GM18511 (cell line): ENCODE measurements around the gene KPNB1.

Source experiments
- ATAC-seq: cut with Tn5 transposase; IDR thresholded peaks from one replicate; pipeline ENCODE4 v1.9.1; 2021; ENCODE audit warnings: mild to moderate bottlenecking, moderate library complexity; ENCODE audit not compliant: unreplicated experiment

Gene KPNB1

GRCh38 chr17:47636273-47637030, 13.3 kb upstream of the KPNB1 start:
- no peak for ATAC-seq

- no peak for ATAC-seq
These were observed 10.8 kb upstream of the KPNB1 start for GRCh38 chr17:47638903-47639302.

- ATAC-seq, result no peak
These were observed 9.6 kb upstream of the KPNB1 start for GRCh38 chr17:47640076-47640475.

- ATAC-seq, result no peak
These were observed 8.5 kb upstream of the KPNB1 start for GRCh38 chr17:47641202-47641601.

GRCh38 chr17:47643116-47643515, 6.6 kb upstream of the KPNB1 start:
- ATAC-seq, result no peak

GRCh38 chr17:47644324-47644723, 5.4 kb upstream of the KPNB1 start:
- no peak for ATAC-seq

GRCh38 chr17:47649972-47650524, 329 bp downstream of the KPNB1 start:
- ATAC-seq, result peak; percentile 5

GRCh38 chr17:47650525-47651522, 1.1 kb downstream of the KPNB1 start:
- peak; percentile 42 for ATAC-seq

GRCh38 chr17:47651704-47652103, 2.0 kb downstream of the KPNB1 start:
- no peak for ATAC-seq

GRCh38 chr17:47652570-47652969, 2.9 kb downstream of the KPNB1 start:
- ATAC-seq, result no peak

GRCh38 chr17:47653442-47653841, 3.7 kb downstream of the KPNB1 start:
- no peak for ATAC-seq

- no peak for ATAC-seq
These were observed 5.3 kb downstream of the KPNB1 start for GRCh38 chr17:47654991-47655390.

- ATAC-seq, result peak; percentile 67
These were observed 10.4 kb downstream of the KPNB1 start for GRCh38 chr17:47660064-47660492.

GRCh38 chr17:47663912-47664623, 14.3 kb downstream of the KPNB1 start:
- ATAC-seq, result no peak

- no peak for ATAC-seq
These were observed 14.9 kb downstream of the KPNB1 start for GRCh38 chr17:47664624-47664941.

- ATAC-seq, result no peak
These were observed 15.9 kb downstream of the KPNB1 start for GRCh38 chr17:47665655-47666054.

- ATAC-seq, result no peak
These were observed 19.4 kb downstream of the KPNB1 start for GRCh38 chr17:47669081-47669480.

- ATAC-seq, result no peak
These were observed 20.3 kb downstream of the KPNB1 start for GRCh38 chr17:47670064-47670463.

- no peak for ATAC-seq
These were observed 24.8 kb downstream of the KPNB1 start for GRCh38 chr17:47674499-47674898.

GRCh38 chr17:47675380-47676198, 25.9 kb downstream of the KPNB1 start:
- no peak for ATAC-seq
